ENCODE measurements around the gene ACSL4.
"Not testable (repeated sequence)": the region's sequence is repeated elsewhere in the genome, so short reads cannot be mapped to it uniquely, and the experiment has no call there.

The ACSL4 gene

DNA sequence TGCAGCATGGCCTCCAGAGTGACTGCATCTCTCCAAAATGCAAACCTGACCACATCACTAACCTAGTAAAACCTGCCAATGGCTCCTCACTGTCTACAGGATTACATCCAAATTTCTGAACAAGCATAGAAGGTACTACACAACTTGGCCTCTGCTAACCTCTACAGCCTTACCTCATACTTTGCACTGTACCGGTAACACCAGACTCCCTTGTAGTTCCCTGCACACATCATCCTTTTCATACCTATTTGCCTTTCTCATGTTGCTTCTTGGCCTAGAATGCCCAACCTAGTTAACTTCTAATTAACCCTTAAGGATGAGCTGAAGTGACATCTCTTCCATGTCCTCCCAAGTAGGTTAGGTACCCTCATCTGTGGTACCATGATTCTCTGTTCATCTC, 74.7 kb downstream of the ACSL4 start:
- no CpG with 5 or more reads among the region's 1 CpG for WGBS (ENCODE audit: extremely low coverage, insufficient coverage, low lambda C conversion rate)
- Histone ChIP-seq H3K4me3 (ENCODE audit: low read length) (no peak overlapping the region), H3K4me1 (ENCODE audit: control insufficient read depth, low read depth, low read length) (no peaks in the 10 kb centered on the region)

DNA sequence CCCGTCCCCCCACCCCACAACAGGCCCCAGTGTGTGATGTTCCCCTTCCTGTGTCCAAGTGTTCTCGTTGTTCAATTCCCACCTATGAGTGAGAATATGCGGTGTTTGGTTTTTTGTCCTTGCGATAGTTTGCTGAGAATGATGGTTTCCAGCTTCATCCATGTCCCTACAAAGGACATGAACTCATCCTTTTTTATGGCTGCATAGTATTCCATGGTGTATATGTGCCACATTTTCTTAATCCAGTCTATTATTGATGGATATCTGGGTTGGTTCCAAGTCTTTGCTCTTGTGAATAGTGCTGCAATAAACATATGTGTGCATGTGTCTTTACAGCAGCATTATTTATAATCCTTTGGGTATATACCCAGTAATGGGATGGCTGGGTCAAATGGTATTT, 75.7 kb downstream of the ACSL4 start:
- no CpG with 5 or more reads among the region's 4 CpGs for WGBS (ENCODE audit: extremely low coverage, insufficient coverage, low lambda C conversion rate)
- H4K8ac ChIP-seq (ENCODE audit: low read depth, low read length); H2AK5ac ChIP-seq (ENCODE audit: low read length); H2BK120ac ChIP-seq (ENCODE audit: low read depth, low read length); H3K56ac ChIP-seq (ENCODE audit: low read length); H3K4me2 ChIP-seq (ENCODE audit: low read length); H2BK5ac ChIP-seq (ENCODE audit: low read length); DNase-seq; H3K79me2 ChIP-seq (ENCODE audit: control insufficient read depth, insufficient read depth, low read length); H3K23ac ChIP-seq (ENCODE audit: low read length); H3K27me3 ChIP-seq (ENCODE audit: insufficient read depth, low read length, poor library complexity); H4K5ac ChIP-seq (ENCODE audit: low read length); H3K4me3 ChIP-seq (ENCODE audit: low read length); H3K4me1 ChIP-seq (ENCODE audit: control insufficient read depth, low read depth, low read length); H2BK15ac ChIP-seq (replicated peaks; ENCODE audit: low read depth); H3K4ac ChIP-seq (ENCODE audit: low read depth, low read length); H3K27ac ChIP-seq (ENCODE audit: low read depth, low read length); H3K18ac ChIP-seq (ENCODE audit: low read length); H3K79me1 ChIP-seq (ENCODE audit: low read length); H3K36me3 ChIP-seq (ENCODE audit: control insufficient read depth, insufficient read depth, low read length); H3K9ac ChIP-seq (ENCODE audit: low read length): not testable (repeated sequence)

More for the DNA sequence above, 74.7 kb downstream of the ACSL4 start:
- no peak overlapping the region for H3K23ac ChIP-seq (ENCODE audit: low read length)
- H3K79me1 ChIP-seq (ENCODE audit: low read length): no peaks in the 10 kb centered on the region
- no peak overlapping the region for H2BK5ac ChIP-seq (ENCODE audit: low read length)
- no peak overlapping the region for H3K4me2 ChIP-seq (ENCODE audit: low read length)
- no peak overlapping the region for H4K8ac ChIP-seq (ENCODE audit: low read depth, low read length)
- no peak overlapping the region for H3K56ac ChIP-seq (ENCODE audit: low read length)
- H3K79me2 ChIP-seq (ENCODE audit: control insufficient read depth, insufficient read depth, low read length): no peaks in the 10 kb centered on the region
- no peak overlapping the region for H4K5ac ChIP-seq (ENCODE audit: low read length)
- no peak overlapping the region for H2BK15ac ChIP-seq (replicated peaks; ENCODE audit: low read depth)
- no peak for DNase-seq
- no peak overlapping the region for H3K9ac ChIP-seq (ENCODE audit: low read length)
- H2BK120ac ChIP-seq (ENCODE audit: low read depth, low read length): no peak overlapping the region
- H2AK5ac ChIP-seq (ENCODE audit: low read length): no peak overlapping the region
- no peaks in the 10 kb centered on the region for H3K36me3 ChIP-seq (ENCODE audit: control insufficient read depth, insufficient read depth, low read length)
- H3K27ac ChIP-seq (ENCODE audit: low read depth, low read length): no peak overlapping the region
- no peak overlapping the region for H3K4ac ChIP-seq (ENCODE audit: low read depth, low read length)
- H3K27me3 ChIP-seq (ENCODE audit: insufficient read depth, low read length, poor library complexity): no peaks in the 10 kb centered on the region
- H3K18ac ChIP-seq (ENCODE audit: low read length): no peak overlapping the region

DNA sequence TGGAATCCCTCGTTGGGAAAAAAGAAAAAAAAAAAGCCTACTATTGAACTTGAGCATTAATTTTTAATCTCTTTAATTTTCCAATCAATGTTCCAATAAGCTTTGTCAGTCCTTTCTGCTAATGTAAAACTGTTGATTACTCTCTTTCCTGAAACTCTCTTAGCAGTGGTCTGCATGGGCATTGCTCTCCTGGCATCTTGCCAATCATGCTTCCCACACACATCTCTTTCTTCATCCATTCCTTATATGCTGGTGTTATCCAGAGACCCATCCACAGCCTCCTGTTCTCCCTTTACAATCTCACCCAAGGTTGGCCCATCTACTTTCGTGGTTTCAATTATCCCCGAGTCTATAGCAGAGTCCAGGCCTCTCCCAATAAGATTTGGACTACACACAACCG, 76.3 kb downstream of the ACSL4 start:
- no peaks in the 10 kb centered on the region for H3K27me3 ChIP-seq (ENCODE audit: insufficient read depth, low read length, poor library complexity)
- no peak overlapping the region for H3K9ac ChIP-seq (ENCODE audit: low read length)
- H4K8ac ChIP-seq (ENCODE audit: low read depth, low read length): no peak overlapping the region
- H2BK15ac ChIP-seq (replicated peaks; ENCODE audit: low read depth): no peak overlapping the region
- H3K18ac ChIP-seq (ENCODE audit: low read length): no peak overlapping the region
- H4K5ac ChIP-seq (ENCODE audit: low read length): no peak overlapping the region
- no peak overlapping the region for H2AK5ac ChIP-seq (ENCODE audit: low read length)
- no peak overlapping the region for H3K27ac ChIP-seq (ENCODE audit: low read depth, low read length)
- no peak overlapping the region for H3K4ac ChIP-seq (ENCODE audit: low read depth, low read length)
- no peak overlapping the region for H3K4me2 ChIP-seq (ENCODE audit: low read length)
- no peaks in the 10 kb centered on the region for H3K4me1 ChIP-seq (ENCODE audit: control insufficient read depth, low read depth, low read length)
- H3K79me2 ChIP-seq (ENCODE audit: control insufficient read depth, insufficient read depth, low read length): no peaks in the 10 kb centered on the region
- no peak overlapping the region for H2BK120ac ChIP-seq (ENCODE audit: low read depth, low read length)
- H3K36me3 ChIP-seq (ENCODE audit: control insufficient read depth, insufficient read depth, low read length): no peaks in the 10 kb centered on the region
- no peak overlapping the region for H2BK5ac ChIP-seq (ENCODE audit: low read length)
- H3K4me3 ChIP-seq (ENCODE audit: low read length): no peak overlapping the region
- no CpG with 5 or more reads among the region's 4 CpGs for WGBS (ENCODE audit: extremely low coverage, insufficient coverage, low lambda C conversion rate)
- H3K56ac ChIP-seq (ENCODE audit: low read length): no peak overlapping the region
- H3K79me1 ChIP-seq (ENCODE audit: low read length): no peaks in the 10 kb centered on the region
- H3K23ac ChIP-seq (ENCODE audit: low read length): no peak overlapping the region
- no peak for DNase-seq

DNA sequence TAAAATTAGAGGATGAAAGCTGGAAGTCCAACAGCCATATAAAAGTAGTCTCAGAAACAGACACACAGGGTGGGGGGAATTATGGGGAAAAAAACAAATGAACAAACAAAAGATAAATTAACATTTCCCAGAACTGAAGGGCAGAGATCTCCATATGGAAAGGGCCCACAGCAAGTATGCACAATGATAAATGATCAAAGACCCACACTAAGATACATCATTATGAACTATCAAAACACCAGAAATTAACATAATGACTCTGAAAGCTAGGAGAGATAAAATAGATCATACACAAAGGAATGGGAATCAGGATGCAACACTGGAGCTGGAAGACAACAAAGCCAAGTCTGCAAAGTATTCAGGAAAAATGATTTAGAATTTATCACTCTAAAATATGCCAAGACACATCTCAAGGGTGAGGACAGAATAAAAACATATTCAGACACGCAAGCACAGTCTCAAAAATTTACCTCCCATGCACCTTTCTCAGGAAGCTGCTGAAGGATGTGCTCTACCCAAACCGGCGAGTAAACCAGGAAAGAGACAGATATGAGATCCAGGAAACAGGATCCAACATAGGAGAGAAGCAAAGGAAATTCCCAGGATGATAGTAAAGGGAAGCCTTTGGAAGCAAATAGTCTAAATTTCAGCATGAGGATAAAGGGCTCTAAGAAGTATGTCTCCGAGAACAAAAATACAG, 77.4 kb downstream of the ACSL4 start:
- Histone ChIP-seq H4K8ac (ENCODE audit: low read depth, low read length) (no peak overlapping the region), H2AK5ac (ENCODE audit: low read length) (no peak overlapping the region), H3K23ac (ENCODE audit: low read length) (no peak overlapping the region), H3K18ac (ENCODE audit: low read length) (no peak overlapping the region), H3K79me2 (ENCODE audit: control insufficient read depth, insufficient read depth, low read length) (no peaks in the 10 kb centered on the region), H2BK120ac (ENCODE audit: low read depth, low read length) (no peak overlapping the region), H3K9ac (ENCODE audit: low read length) (no peak overlapping the region), H3K4ac (ENCODE audit: low read depth, low read length) (no peak overlapping the region), H2BK15ac (replicated peaks; ENCODE audit: low read depth) (no peak overlapping the region), H4K5ac (ENCODE audit: low read length) (no peak overlapping the region), H3K79me1 (ENCODE audit: low read length) (no peaks in the 10 kb centered on the region), H3K36me3 (ENCODE audit: control insufficient read depth, insufficient read depth, low read length) (no peaks in the 10 kb centered on the region), H3K4me3 (ENCODE audit: low read length) (no peak overlapping the region), H2BK5ac (ENCODE audit: low read length) (no peak overlapping the region), H3K27ac (ENCODE audit: low read depth, low read length) (no peak overlapping the region), H3K56ac (ENCODE audit: low read length) (no peak overlapping the region), H3K4me2 (ENCODE audit: low read length) (no peak overlapping the region), H3K4me1 (ENCODE audit: control insufficient read depth, low read depth, low read length) (no peaks in the 10 kb centered on the region), H3K27me3 (ENCODE audit: insufficient read depth, low read length, poor library complexity) (no peaks in the 10 kb centered on the region)
- DNase-seq: no peak
- no CpG with 5 or more reads among the region's 4 CpGs for WGBS (ENCODE audit: extremely low coverage, insufficient coverage, low lambda C conversion rate)

DNA sequence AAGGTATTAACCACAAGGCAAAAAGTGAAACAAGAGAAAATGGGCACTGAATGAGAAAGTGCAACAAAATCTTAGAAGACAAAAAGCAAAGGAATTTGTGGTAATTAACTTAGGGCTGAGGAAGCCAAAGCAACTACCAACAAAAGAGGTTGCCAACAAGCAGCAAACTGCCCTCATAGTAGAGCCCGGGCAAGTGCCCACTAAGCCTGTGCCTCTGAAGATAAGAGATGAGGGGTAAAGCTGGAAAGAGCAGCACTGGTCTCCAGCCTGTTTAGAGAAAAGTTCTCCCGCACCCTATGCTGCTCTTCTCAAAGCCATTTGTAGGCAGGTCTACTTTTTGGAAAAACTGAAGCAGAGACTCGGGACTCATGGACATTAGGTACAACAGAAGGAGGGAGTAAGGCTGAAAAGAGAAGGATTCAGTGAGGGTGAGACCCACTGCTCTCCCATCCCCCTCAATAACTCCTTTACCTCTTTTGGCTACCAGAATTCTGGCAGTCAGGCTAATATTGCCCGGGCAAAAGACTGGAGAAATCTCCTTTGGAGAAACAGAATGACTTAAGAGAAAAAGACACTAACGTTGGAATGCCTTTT, 78.4 kb downstream of the ACSL4 start:
- Histone ChIP-seq H2BK5ac (ENCODE audit: low read length) (no peak overlapping the region), H4K8ac (ENCODE audit: low read depth, low read length) (no peak overlapping the region), H3K4me2 (ENCODE audit: low read length) (no peak overlapping the region), H3K79me1 (ENCODE audit: low read length) (no peaks in the 10 kb centered on the region), H3K4me3 (ENCODE audit: low read length) (no peak overlapping the region), H2AK5ac (ENCODE audit: low read length) (no peak overlapping the region), H3K23ac (ENCODE audit: low read length) (no peak overlapping the region), H3K27ac (ENCODE audit: low read depth, low read length) (no peak overlapping the region), H3K56ac (ENCODE audit: low read length) (no peak overlapping the region), H3K79me2 (ENCODE audit: control insufficient read depth, insufficient read depth, low read length) (no peaks in the 10 kb centered on the region), H2BK120ac (ENCODE audit: low read depth, low read length) (no peak overlapping the region), H2BK15ac (replicated peaks; ENCODE audit: low read depth) (no peak overlapping the region), H4K5ac (ENCODE audit: low read length) (no peak overlapping the region), H3K18ac (ENCODE audit: low read length) (no peak overlapping the region), H3K27me3 (ENCODE audit: insufficient read depth, low read length, poor library complexity) (no peaks in the 10 kb centered on the region), H3K36me3 (ENCODE audit: control insufficient read depth, insufficient read depth, low read length) (no peaks in the 10 kb centered on the region), H3K4ac (ENCODE audit: low read depth, low read length) (no peak overlapping the region), H3K9ac (ENCODE audit: low read length) (no peak overlapping the region), H3K4me1 (ENCODE audit: control insufficient read depth, low read depth, low read length) (no peaks in the 10 kb centered on the region)
- no CpG with 5 or more reads among the region's 5 CpGs for WGBS (ENCODE audit: extremely low coverage, insufficient coverage, low lambda C conversion rate)
- no peak for DNase-seq

DNA sequence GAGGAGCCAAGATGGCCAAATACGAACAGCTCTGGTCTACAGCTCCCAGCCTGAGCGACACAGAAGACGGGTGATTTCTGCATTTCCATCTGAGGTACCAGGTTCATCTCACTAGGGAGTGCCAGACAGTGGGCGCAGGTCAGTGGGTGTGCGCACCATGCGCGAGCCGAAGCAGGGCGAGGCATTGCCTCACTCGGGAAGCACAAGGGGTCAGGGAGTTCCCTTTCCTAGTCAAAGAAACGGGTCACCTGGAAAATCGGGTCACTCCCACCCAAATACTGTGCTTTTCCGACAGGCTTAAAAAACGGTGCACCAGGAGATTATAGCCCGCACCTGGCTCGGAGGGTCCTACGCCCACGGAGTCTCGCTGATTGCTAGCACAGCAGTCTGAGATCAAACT, 88.4 kb downstream of the ACSL4 start:
- H3K56ac ChIP-seq (ENCODE audit: low read length); DNase-seq; H3K4me1 ChIP-seq (ENCODE audit: control insufficient read depth, low read depth, low read length); H2BK5ac ChIP-seq (ENCODE audit: low read length); H3K4me2 ChIP-seq (ENCODE audit: low read length); H4K8ac ChIP-seq (ENCODE audit: low read depth, low read length); H2BK120ac ChIP-seq (ENCODE audit: low read depth, low read length); H3K4me3 ChIP-seq (ENCODE audit: low read length); H3K36me3 ChIP-seq (ENCODE audit: control insufficient read depth, insufficient read depth, low read length); H3K27me3 ChIP-seq (ENCODE audit: insufficient read depth, low read length, poor library complexity); H3K9ac ChIP-seq (ENCODE audit: low read length); H2AK5ac ChIP-seq (ENCODE audit: low read length); H3K27ac ChIP-seq (ENCODE audit: low read depth, low read length); H3K79me1 ChIP-seq (ENCODE audit: low read length); H2BK15ac ChIP-seq (replicated peaks; ENCODE audit: low read depth); H4K5ac ChIP-seq (ENCODE audit: low read length); H3K18ac ChIP-seq (ENCODE audit: low read length); H3K79me2 ChIP-seq (ENCODE audit: control insufficient read depth, insufficient read depth, low read length); H3K23ac ChIP-seq (ENCODE audit: low read length); H3K4ac ChIP-seq (ENCODE audit: low read depth, low read length): not testable (repeated sequence)
- WGBS (ENCODE audit: extremely low coverage, insufficient coverage, low lambda C conversion rate): no CpG with 5 or more reads among the region's 19 CpGs

Measured in mesendoderm (in vitro differentiated cells).